Fibroblast of lung (primary cell): ENCODE results near the gene MCFD2. TPM values are rescaled to one million over a fixed set of nuclear protein-coding genes. Genes with fewer than 3 reads are reported as not detected.
"Not testable (repeated sequence)": the region's sequence is repeated elsewhere in the genome, so short reads cannot be mapped to it uniquely, and the experiment has no call there.

ENCODE experiments used
- DNase-seq, 2 donors: peaks; one replicate each; pipeline versions ENCODE4 v3.0.0 to v3.0.0-alpha.2; 2010; ENCODE audit warnings: low read depth in 2 of 2
- H2AFZ ChIP-seq: 2 replicates; pipeline ENCODE4 v1.5.1; 2012; ENCODE audit warnings: low read length, control low read depth, inconsistent platforms
- H3K27ac ChIP-seq: 2 replicates; pipeline ENCODE4 v1.5.1; 2011; ENCODE audit warnings: low read length, control low read depth; ENCODE audit not compliant: insufficient read depth
- H3K27me3 ChIP-seq: 2 replicates; pipeline ENCODE4 v1.5.1; 2011; ENCODE audit warnings: mild to moderate bottlenecking, low read length; ENCODE audit not compliant: control insufficient read depth, insufficient read depth
- H3K36me3 ChIP-seq: 2 replicates; pipeline ENCODE4 v1.5.1; 2011; ENCODE audit warnings: low read length; ENCODE audit not compliant: control insufficient read depth, insufficient read depth
- H3K4me1 ChIP-seq: 2 replicates; pipeline ENCODE4 v1.5.1; 2011; ENCODE audit warnings: low read length; ENCODE audit not compliant: control insufficient read depth, insufficient read depth; ENCODE audit errors: extremely low read depth
- H3K4me2 ChIP-seq: 2 replicates; pipeline ENCODE4 v1.5.1; 2011; ENCODE audit warnings: low read length, control low read depth; ENCODE audit not compliant: insufficient read depth; ENCODE audit errors: extremely low read depth
- H3K4me3 ChIP-seq, 4 experiments: fragments of 200-600 bp in 1 of 4; sonication (generic) in 1 of 4; replicated peaks in 1 of 4; 2 replicates each; pipeline ENCODE4 v1.5.1; 2011 to 2016; ENCODE audit warnings: low read length in 4 of 4, low read depth in 3 of 4, mild to moderate bottlenecking in 3 of 4, control low read depth in 2 of 4, inconsistent platforms in 1 of 4, mixed read lengths in 1 of 4; ENCODE audit not compliant: insufficient read depth in 1 of 4; ENCODE audit errors: control extremely low read depth in 1 of 4
- H3K79me2 ChIP-seq: 2 replicates; pipeline ENCODE4 v1.5.1; 2012; ENCODE audit warnings: mild to moderate bottlenecking, low read length, inconsistent platforms; ENCODE audit not compliant: control insufficient read depth, insufficient read depth
- H3K9ac ChIP-seq: 2 replicates; pipeline ENCODE4 v1.5.1; 2011; ENCODE audit warnings: mild to moderate bottlenecking, low read length, control low read depth; ENCODE audit not compliant: insufficient read depth
- H3K9me3 ChIP-seq: 2 replicates; pipeline ENCODE4 v1.5.1; 2012; ENCODE audit warnings: low read depth, low read length; ENCODE audit not compliant: control insufficient read depth, insufficient read depth
- H4K20me1 ChIP-seq: 2 replicates; pipeline ENCODE4 v1.5.1; 2011; ENCODE audit warnings: low read length; ENCODE audit not compliant: control insufficient read depth, insufficient read depth; ENCODE audit errors: extremely low read depth
- CTCF ChIP-seq, 2 donors: IDR thresholded peaks in 1 of 2; conservative IDR thresholded peaks in 1 of 2; 1 replicate in 1 of 2; 2 replicates in 1 of 2; pipeline ENCODE4 v1.5.1; 2011 to 2012; ENCODE audit warnings: low read length in 2 of 2, control low read depth in 1 of 2, inconsistent platforms in 1 of 2, low read depth in 1 of 2, mild to moderate bottlenecking in 1 of 2
- EZH2 ChIP-seq: IDR thresholded peaks from 2 replicates; pipeline ENCODE4 v1.5.1; 2012; ENCODE audit warnings: low read length, control low read depth, mild to moderate bottlenecking; ENCODE audit errors: missing control alignments
- polyA plus RNA-seq, 2 donors: library from polyadenylated mRNA; depleted of rRNA in 1 of 2; stranded (reverse) in 1 of 2; unstranded in 1 of 2; fragments of >200 nt; gene quantifications; 2 replicates each; pipeline ENCODE4 v1.2.1, GENCODE V29; 2011 to 2012; ENCODE audit warnings: missing spikeins in 1 of 2
- total RNA-seq: library from RNA; depleted of rRNA; stranded (reverse); fragments of >200 nt; gene quantifications from 2 replicates; pipeline ENCODE4 v1.2.1, GENCODE V29; 2014

Gene MCFD2
- total and polyA plus RNA-seq, 2 donors (not counting 1 experiment from before 2014, with no cell fraction given) = 151 to 328 TPM

DNA sequence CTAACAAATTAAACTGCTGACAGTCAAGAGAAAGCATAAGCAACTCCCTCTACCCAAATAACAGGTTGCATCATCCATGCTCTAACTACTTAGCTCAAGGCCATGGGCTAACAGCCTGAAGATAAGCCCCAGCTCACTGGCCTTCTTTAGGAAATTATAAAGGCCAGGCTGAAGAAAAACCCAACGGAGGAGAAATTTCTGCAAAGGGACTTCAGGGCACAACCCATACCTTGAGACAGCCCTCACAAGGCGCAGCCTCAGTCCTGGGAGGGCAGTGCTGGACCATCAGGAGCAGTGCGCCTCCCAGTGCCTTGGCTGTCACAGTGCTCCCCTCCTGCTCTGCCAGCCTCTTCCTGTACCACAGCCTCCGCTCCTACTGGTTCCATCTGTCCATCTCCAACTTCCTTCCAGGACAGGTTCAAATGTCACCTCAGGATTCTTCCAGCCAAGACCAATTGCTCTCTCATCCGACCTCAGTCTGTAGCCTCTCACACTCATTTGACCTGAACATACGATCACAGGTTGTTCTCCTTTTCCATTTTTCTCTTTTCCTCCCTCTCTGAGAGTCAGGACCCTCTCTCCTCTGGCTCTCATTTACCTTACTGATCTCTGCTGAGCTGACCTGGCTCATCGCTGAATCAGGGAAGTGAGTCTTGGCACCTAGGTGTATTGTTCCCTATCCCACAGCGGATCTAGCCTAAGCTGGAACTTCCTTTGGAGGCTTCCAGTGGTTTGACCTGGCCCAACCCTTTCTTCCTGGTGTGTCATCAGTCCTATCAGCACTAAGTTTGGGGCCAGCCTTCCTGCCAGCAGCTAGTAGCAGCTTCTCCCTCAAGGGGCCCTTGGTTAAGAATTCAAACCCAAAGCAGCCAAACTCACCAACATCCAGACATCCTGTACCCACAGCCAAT lies 1.9 kb downstream of the MCFD2 start:
- no peak overlapping the region for H2AFZ ChIP-seq
- no peaks in the 10 kb centered on the region for H3K9me3 ChIP-seq
- peaks cover 71% of the 10 kb centered on the region for H3K79me2 ChIP-seq
- H3K36me3 ChIP-seq = peaks cover 13% of the 10 kb centered on the region
- H3K4me3 ChIP-seq = peak overlapping the region; percentile 82 to 88 (median 84)
- H3K27ac ChIP-seq = peak overlapping the region; percentile 98
- no peaks in the 10 kb centered on the region for H3K27me3 ChIP-seq
- TF ChIP-seq CTCF (conservative IDR thresholded peaks at IDR 0.05 in 1 of 2, IDR thresholded peaks at IDR 0.05 in 1 of 2; ENCODE audit: low read depth in 1 of 2, low read length in 2 of 2) = no peak
- no peak for TF ChIP-seq EZH2
- H4K20me1 ChIP-seq = no peaks in the 10 kb centered on the region
- no peak overlapping the region for H3K9ac ChIP-seq
- DNase-seq = peak; percentile 53 to 73
- H3K4me2 ChIP-seq = peak overlapping the region; percentile 95
- H3K4me1 ChIP-seq = peaks cover 25% of the 10 kb centered on the region

DNA sequence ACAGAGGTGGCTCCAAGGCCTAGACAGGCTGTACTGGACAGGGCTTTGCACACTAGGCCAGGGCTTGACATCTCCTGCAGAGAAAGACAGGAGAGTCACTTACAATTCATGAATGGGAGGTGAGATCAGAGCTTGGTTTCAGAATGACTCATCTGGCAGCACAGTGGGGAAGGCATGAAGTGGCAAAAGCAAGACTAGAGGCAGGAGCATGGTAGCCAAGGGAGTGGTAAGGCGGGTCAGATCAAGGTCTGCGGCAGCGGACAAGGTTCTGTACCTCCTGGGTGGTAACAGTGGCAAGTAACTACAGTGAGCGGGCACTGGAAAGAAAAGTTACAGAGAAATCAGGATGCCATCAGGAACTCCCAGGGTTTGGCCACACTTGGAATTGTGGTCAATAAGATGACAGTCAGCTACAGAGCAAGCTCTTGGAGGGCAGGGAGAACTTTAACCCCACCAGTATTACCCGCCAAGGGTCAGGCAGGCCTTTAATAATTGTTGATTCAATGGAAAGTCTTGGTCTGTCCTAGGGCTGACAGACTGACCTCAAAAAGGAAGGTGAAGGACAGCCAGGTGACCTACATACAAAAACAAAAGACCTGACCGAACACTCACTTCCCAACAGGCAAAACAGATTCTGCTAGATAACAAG lies 5.7 kb downstream of the MCFD2 start:
- Histone ChIP-seq H4K20me1 (no peaks in the 10 kb centered on the region), H3K9me3 (no peaks in the 10 kb centered on the region), H3K4me1 (peaks cover 25% of the 10 kb centered on the region), H3K9ac (no peak overlapping the region), H3K4me3 (no peak overlapping the region), H2AFZ (no peak overlapping the region), H3K4me2 (no peak overlapping the region), H3K27me3 (no peaks in the 10 kb centered on the region), H3K27ac (peak overlapping the region; percentile 49), H3K36me3 (peaks cover 32% of the 10 kb centered on the region), H3K79me2 (peaks cover 80% of the 10 kb centered on the region)
- TF ChIP-seq EZH2 (no peak), CTCF (conservative IDR thresholded peaks at IDR 0.05 in 1 of 2, IDR thresholded peaks at IDR 0.05 in 1 of 2; ENCODE audit: low read depth in 1 of 2, low read length in 2 of 2) (no peak)
- peak; percentile 61 to 95 for DNase-seq

DNA sequence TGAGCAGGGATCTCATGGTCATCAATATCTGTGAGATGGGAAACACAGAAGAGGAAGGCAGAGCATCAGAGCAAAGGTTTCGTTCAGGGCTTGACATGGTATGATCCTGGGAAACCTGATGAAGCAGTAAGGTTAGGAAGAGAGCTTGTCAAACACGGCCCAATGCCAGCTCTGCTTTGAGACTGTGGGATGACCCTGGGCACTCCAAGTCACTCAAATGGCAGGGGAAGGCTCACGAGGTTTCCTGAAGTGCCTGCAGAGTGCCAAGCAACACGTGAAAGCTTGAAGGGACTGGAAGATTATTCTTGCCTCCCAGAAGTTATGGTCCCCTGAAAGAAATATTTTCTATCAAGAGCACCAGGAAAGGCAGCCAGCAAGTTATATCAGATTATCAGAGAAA lies 6.5 kb downstream of the MCFD2 start:
- no peaks in the 10 kb centered on the region for H3K27me3 ChIP-seq
- DNase-seq = no peak
- H3K27ac ChIP-seq = peak overlapping the region; percentile 49
- TF ChIP-seq EZH2 (no peak), CTCF (conservative IDR thresholded peaks at IDR 0.05 in 1 of 2, IDR thresholded peaks at IDR 0.05 in 1 of 2; ENCODE audit: low read depth in 1 of 2, low read length in 2 of 2) (no peak)
- H3K4me2 ChIP-seq = no peak overlapping the region
- no peak overlapping the region for H3K9ac ChIP-seq
- peaks cover 32% of the 10 kb centered on the region for H3K36me3 ChIP-seq
- H2AFZ ChIP-seq = no peak overlapping the region
- H3K79me2 ChIP-seq = peaks cover 73% of the 10 kb centered on the region
- no peak overlapping the region for H3K4me3 ChIP-seq
- no peaks in the 10 kb centered on the region for H3K9me3 ChIP-seq
- no peaks in the 10 kb centered on the region for H4K20me1 ChIP-seq
- peaks cover 25% of the 10 kb centered on the region for H3K4me1 ChIP-seq

GRCh38 chr2:46904908-46905678 lies 10.5 kb downstream of the MCFD2 start:
- Histone ChIP-seq H3K4me1 (peaks cover 11% of the 10 kb centered on the region), H3K79me2 (peaks cover 33% of the 10 kb centered on the region), H3K36me3 (peaks cover 22% of the 10 kb centered on the region)
- H3K4me2 ChIP-seq, H2AFZ ChIP-seq, DNase-seq, H3K27me3 ChIP-seq, H3K9ac ChIP-seq, H3K9me3 ChIP-seq, H4K20me1 ChIP-seq, H3K27ac ChIP-seq, H3K4me3 ChIP-seq: not testable (repeated sequence)
